Measurements from ENCODE around the gene PIEZO2.
A peak's percentile ranks its signal among the peaks of the same experiment; 100 is the strongest.
"Not testable (repeated sequence)": the region's sequence is repeated elsewhere in the genome, so short reads cannot be mapped to it uniquely, and the experiment has no call there.

The PIEZO2 gene

GRCh38 chr18:10663750-10664149, 485.6 kb downstream of the PIEZO2 start:
- no peak for DNase-seq

DNA sequence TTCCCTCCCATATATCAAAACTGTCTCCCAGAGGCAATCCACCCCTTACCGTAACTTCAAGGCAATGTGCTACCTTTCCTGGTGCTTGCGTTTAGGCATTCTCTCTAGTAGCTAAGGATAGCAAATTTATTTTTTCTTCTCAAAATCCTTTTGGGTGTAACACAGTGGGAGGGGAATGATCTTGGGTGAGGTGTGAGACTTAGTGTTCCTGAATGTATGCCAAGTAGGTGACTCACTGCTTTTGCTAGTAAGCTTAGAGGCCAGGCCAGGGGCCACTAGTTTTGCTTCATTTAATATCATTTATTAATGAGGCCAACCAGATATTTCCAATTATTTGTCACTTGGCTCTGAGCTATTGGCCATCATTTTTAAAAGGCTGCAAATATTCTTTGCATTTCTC, 488.1 kb downstream of the PIEZO2 start:
- peak; percentile 3 for DNase-seq

- DNase-seq: no peak
These were observed 489.0 kb downstream of the PIEZO2 start for GRCh38 chr18:10660179-10660884.

GRCh38 chr18:10659594-10659993, 489.8 kb downstream of the PIEZO2 start:
- no peak for DNase-seq

DNA sequence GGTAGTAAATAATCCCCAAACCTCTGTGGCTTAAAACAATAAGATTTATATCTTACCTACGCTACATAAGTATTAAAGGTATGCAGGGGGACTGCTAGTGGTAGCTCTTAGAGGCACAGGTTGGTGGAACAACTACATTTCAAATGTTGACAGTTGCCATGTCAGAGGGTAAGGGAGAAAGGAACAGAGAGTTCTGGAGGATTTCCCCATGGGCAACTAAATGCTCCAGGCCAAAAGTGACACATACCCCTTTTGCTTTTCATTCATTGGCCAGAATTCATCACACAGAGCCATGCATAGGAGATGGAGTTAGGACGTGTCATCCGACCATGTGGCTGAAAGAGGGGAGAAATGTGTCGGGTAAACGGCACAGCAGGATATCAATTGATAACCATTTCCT, 490.4 kb downstream of the PIEZO2 start:
- DNase-seq: no peak

DNA sequence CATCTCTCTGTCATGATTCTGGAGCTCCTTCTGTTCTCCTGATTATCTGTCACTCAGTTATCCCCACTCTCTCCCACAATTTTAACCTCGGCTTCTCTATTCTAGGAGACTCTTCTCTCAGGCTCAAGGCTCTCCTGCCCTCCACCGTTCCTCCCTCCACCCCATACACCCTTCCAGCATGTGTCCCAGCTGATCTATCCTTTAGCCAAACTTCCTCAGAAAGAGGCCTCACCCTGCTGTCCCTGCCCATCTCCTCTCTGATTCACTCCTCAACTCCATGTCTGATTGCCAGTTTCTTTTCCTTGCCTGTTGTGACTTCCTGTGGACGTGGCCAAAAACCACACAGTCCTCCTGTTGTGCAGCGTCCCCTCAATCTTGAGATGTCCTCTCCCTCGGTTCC, 505.4 kb downstream of the PIEZO2 start:
- DNase-seq: not testable (repeated sequence)

GRCh38 chr18:10642915-10643524, 506.3 kb downstream of the PIEZO2 start:
- not testable (repeated sequence) for DNase-seq

DNA sequence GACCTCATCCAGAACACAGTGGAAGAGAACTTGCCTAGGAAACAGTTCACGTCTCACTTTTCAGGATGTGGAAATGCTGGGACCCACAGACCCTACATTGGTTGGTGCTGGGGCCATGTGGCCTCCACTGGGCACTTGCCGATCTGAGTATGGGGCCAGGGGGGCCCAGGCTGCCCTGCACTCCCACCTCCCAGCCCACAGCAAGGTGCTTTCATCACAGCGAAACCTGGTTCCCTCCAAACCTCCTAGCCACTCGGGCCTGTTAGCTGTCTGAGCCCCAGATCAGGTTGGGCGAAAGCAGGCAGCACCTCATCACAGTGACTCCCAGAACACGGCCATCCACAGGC, 510.9 kb downstream of the PIEZO2 start:
- not testable (repeated sequence) for DNase-seq

- not testable (repeated sequence) for DNase-seq
These were observed 511.4 kb downstream of the PIEZO2 start for GRCh38 chr18:10637858-10638538.

GRCh38 chr18:10629076-10629475, 520.3 kb downstream of the PIEZO2 start:
- peak; percentile 32 for DNase-seq

DNA sequence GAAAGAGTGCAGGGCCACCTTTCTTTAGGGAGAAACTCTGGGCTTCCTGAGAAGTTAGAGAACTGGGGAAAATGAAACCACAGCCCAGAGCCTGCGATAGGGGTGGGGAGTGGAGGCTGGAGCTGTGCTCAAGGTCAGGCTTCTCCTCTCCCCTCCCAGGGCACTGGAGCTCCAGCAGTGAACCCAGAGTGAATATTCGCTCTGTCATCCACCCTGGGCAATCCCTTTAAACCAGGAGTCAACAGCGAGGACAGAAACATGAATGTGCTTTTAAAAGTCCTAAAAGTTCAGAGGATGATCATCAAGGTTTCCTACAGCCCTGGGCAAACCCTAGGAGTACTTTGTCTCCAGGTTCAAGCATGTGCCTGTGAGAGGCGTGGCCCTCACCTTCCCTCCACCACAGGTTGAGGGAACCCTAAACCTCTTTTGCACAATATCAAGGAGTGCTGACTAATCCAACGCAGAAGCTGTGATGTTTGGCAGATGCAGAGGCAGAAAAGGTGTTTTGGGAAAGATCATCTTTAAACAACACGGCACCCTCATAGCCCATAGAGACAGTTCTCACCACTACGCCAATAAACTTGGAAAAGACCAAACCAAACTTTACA, 522.7 kb downstream of the PIEZO2 start:
- not testable (repeated sequence) for DNase-seq

DNA sequence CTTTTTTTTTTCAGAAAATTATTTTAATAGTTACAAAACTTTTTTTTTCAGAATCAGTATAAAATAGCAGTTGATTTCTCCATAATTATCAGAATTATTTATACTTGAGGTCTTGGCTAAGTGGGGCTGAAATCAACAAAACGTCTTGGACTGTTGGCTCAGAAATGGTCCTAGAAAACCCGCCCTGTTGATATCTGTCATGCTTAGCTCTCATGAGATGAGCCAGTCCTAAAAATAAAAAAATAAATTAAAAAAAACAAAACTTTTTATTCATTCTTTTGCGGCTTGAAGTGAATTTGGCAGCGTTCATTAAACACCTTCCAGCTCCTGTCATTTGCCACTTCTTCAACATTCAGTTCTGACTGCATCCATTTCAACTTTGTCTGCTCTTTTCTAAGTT, 525.8 kb downstream of the PIEZO2 start:
- not testable (repeated sequence) for DNase-seq

- DNase-seq: not testable (repeated sequence)
These were observed 526.4 kb downstream of the PIEZO2 start for GRCh38 chr18:10622982-10623381.

DNA sequence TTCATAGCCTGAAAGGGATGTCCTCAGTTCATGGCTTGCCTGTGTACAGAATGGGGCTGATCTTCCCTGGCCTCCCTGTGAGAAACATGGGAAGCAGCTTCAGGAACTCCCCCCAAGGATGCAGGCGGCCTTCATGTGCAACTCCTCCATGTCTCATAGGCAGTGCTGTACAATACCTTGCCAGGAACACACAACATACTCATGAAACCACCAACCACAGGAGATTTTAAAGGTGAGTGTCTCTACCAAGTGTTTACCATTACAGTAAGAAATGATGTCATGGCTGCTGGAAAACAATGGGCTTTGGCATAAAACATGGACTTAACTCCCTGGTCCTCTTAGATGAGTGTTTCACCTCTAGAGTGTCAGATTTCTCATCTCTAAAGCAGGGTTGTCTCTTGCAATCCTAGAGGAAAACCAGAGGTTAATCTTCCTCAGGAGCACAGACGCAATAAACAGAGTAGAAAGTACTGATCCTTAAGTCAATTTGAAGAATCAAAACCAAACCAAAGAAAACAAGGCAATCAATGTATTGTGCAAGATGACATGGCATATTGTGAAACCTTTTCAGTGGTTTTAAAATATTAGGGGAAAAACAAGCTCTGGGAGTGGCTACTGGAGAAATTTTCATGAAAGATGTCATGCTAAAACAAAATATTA, 528.6 kb downstream of the PIEZO2 start:
- DNase-seq: peak; percentile 9
